Ishikawa (cell line): ENCODE results near the gene OR2V2.

Experiments
- CEBPB ChIP-seq: IDR thresholded peaks from 2 replicates; pipeline ENCODE4 v1.6.1; 2012
- EGR1 ChIP-seq: IDR thresholded peaks from 2 replicates; pipeline ENCODE4 v1.6.1; 2012
- TF ChIP-seq, protein P1 (sequence below): IDR thresholded peaks from 2 replicates; pipeline ENCODE4 v1.6.1; 2012; ENCODE audit warnings: low read depth, mild to moderate bottlenecking
- TF ChIP-seq, protein P2 (sequence below): IDR thresholded peaks from 2 replicates; pipeline ENCODE4 v1.6.1; 2012

- TF ChIP-seq, protein P1, sequence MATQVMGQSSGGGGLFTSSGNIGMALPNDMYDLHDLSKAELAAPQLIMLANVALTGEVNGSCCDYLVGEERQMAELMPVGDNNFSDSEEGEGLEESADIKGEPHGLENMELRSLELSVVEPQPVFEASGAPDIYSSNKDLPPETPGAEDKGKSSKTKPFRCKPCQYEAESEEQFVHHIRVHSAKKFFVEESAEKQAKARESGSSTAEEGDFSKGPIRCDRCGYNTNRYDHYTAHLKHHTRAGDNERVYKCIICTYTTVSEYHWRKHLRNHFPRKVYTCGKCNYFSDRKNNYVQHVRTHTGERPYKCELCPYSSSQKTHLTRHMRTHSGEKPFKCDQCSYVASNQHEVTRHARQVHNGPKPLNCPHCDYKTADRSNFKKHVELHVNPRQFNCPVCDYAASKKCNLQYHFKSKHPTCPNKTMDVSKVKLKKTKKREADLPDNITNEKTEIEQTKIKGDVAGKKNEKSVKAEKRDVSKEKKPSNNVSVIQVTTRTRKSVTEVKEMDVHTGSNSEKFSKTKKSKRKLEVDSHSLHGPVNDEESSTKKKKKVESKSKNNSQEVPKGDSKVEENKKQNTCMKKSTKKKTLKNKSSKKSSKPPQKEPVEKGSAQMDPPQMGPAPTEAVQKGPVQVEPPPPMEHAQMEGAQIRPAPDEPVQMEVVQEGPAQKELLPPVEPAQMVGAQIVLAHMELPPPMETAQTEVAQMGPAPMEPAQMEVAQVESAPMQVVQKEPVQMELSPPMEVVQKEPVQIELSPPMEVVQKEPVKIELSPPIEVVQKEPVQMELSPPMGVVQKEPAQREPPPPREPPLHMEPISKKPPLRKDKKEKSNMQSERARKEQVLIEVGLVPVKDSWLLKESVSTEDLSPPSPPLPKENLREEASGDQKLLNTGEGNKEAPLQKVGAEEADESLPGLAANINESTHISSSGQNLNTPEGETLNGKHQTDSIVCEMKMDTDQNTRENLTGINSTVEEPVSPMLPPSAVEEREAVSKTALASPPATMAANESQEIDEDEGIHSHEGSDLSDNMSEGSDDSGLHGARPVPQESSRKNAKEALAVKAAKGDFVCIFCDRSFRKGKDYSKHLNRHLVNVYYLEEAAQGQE: no peak
- TF ChIP-seq EGR1 (no peak), CEBPB (no peak)
- TF ChIP-seq, protein P2, sequence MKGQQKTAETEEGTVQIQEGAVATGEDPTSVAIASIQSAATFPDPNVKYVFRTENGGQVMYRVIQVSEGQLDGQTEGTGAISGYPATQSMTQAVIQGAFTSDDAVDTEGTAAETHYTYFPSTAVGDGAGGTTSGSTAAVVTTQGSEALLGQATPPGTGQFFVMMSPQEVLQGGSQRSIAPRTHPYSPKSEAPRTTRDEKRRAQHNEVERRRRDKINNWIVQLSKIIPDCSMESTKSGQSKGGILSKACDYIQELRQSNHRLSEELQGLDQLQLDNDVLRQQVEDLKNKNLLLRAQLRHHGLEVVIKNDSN: no peak
Observed at GRCh38 chr5:181193656-181194055, 46.3 kb downstream of the OR2V2 start.
